ENCODE measurements around the gene RSKR.

DNA sequence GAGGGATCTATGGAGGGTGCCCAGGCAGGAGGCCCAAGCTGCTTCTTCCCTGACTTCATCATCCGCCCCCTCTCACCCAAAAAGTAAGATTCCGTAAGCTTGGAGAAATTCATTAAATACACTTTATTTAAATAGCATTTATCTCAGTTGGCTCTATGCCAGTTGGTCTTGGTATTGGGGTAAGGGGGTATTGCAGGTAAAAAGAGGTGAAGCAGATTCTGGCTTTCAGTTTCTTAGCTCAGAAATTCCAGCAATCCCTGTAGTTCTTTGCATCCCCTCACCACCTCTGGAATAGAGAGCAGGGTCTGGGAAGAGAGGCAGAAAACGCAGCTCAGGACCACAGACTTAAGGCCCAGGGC is 36.5 kb downstream of the RSKR start:
- TF ChIP-seq, protein P1, sequence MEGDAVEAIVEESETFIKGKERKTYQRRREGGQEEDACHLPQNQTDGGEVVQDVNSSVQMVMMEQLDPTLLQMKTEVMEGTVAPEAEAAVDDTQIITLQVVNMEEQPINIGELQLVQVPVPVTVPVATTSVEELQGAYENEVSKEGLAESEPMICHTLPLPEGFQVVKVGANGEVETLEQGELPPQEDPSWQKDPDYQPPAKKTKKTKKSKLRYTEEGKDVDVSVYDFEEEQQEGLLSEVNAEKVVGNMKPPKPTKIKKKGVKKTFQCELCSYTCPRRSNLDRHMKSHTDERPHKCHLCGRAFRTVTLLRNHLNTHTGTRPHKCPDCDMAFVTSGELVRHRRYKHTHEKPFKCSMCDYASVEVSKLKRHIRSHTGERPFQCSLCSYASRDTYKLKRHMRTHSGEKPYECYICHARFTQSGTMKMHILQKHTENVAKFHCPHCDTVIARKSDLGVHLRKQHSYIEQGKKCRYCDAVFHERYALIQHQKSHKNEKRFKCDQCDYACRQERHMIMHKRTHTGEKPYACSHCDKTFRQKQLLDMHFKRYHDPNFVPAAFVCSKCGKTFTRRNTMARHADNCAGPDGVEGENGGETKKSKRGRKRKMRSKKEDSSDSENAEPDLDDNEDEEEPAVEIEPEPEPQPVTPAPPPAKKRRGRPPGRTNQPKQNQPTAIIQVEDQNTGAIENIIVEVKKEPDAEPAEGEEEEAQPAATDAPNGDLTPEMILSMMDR (IDR thresholded peaks at IDR 0.05) = no peak
- no peak for TF ChIP-seq POLR2A (IDR thresholded peaks at IDR 0.05)
- TF ChIP-seq EP300 (IDR thresholded peaks at IDR 0.05) = no peak
